HUES48 (cell line): ENCODE measurements around the gene BICRAL.
"Not testable (repeated sequence)": the region's sequence is repeated elsewhere in the genome, so short reads cannot be mapped to it uniquely, and the experiment has no call there.

ENCODE experiments used
- H3K27ac ChIP-seq: one replicate; pipeline ENCODE4 v1.7.0; 2013; ENCODE audit warnings: low read depth, low read length, inconsistent platforms
- H3K27me3 ChIP-seq: 2 replicates; pipeline ENCODE4 v1.6.1; 2013; ENCODE audit warnings: mild to moderate bottlenecking, low read length; ENCODE audit not compliant: control insufficient read depth, insufficient read depth
- H3K36me3 ChIP-seq: 2 replicates; pipeline ENCODE4 v1.6.1; 2013; ENCODE audit warnings: low read length; ENCODE audit not compliant: control insufficient read depth, insufficient read depth
- H3K4me1 ChIP-seq: 2 replicates; pipeline ENCODE4 v1.6.1; 2013; ENCODE audit warnings: mild to moderate bottlenecking, low read length; ENCODE audit not compliant: control insufficient read depth, insufficient read depth
- H3K4me3 ChIP-seq: 2 replicates; pipeline ENCODE4 v1.5.1; 2013; ENCODE audit warnings: mild to moderate bottlenecking, low read depth, low read length
- H3K9ac ChIP-seq: 2 replicates; pipeline ENCODE4 v1.6.1; 2013; ENCODE audit warnings: mild to moderate bottlenecking, low read depth, low read length, moderate library complexity
- H3K9me3 ChIP-seq: 2 replicates; pipeline ENCODE4 v1.6.1; 2013; ENCODE audit warnings: low read length; ENCODE audit not compliant: control insufficient read depth, insufficient read depth

The BICRAL gene

GRCh38 chr6:42851599-42851998 is 69.7 kb downstream of the BICRAL start:
- no peaks in the 10 kb centered on the region for H3K27me3 ChIP-seq
- H3K36me3 ChIP-seq, result peaks cover 28% of the 10 kb centered on the region
- H3K9me3 ChIP-seq, result no peaks in the 10 kb centered on the region
- H3K27ac ChIP-seq, result no peak overlapping the region
- H3K4me1 ChIP-seq, result no peaks in the 10 kb centered on the region
- no peak overlapping the region for H3K4me3 ChIP-seq
- no peak overlapping the region for H3K9ac ChIP-seq

GRCh38 chr6:42860036-42860435 is 78.2 kb downstream of the BICRAL start:
- H3K27me3 ChIP-seq, result no peaks in the 10 kb centered on the region
- peaks cover 71% of the 10 kb centered on the region for H3K36me3 ChIP-seq
- H3K4me1 ChIP-seq, result no peaks in the 10 kb centered on the region
- H3K27ac ChIP-seq, result no peak overlapping the region
- no peaks in the 10 kb centered on the region for H3K9me3 ChIP-seq
- no peak overlapping the region for H3K4me3 ChIP-seq
- H3K9ac ChIP-seq, result no peak overlapping the region

GRCh38 chr6:42860481-42860880 is 78.6 kb downstream of the BICRAL start:
- H3K4me1 ChIP-seq, result no peaks in the 10 kb centered on the region
- H3K4me3 ChIP-seq, result no peak overlapping the region
- H3K36me3 ChIP-seq, result peaks cover 70% of the 10 kb centered on the region
- H3K27me3 ChIP-seq, result no peaks in the 10 kb centered on the region
- no peak overlapping the region for H3K27ac ChIP-seq
- no peak overlapping the region for H3K9ac ChIP-seq
- no peaks in the 10 kb centered on the region for H3K9me3 ChIP-seq

- Histone ChIP-seq H3K4me1 (no peaks in the 10 kb centered on the region), H3K27ac (no peak overlapping the region), H3K36me3 (peaks cover 69% of the 10 kb centered on the region), H3K27me3 (no peaks in the 10 kb centered on the region), H3K9me3 (no peaks in the 10 kb centered on the region), H3K4me3 (no peak overlapping the region), H3K9ac (no peak overlapping the region)
Measured at GRCh38 chr6:42864602-42865001, 82.8 kb downstream of the BICRAL start.

GRCh38 chr6:42870145-42870936 is 88.5 kb downstream of the BICRAL start:
- no peaks in the 10 kb centered on the region for H3K27me3 ChIP-seq
- H3K4me3 ChIP-seq, result no peak overlapping the region
- H3K9ac ChIP-seq, result no peak overlapping the region
- no peak overlapping the region for H3K27ac ChIP-seq
- H3K36me3 ChIP-seq, result peaks cover 29% of the 10 kb centered on the region
- no peaks in the 10 kb centered on the region for H3K9me3 ChIP-seq
- no peaks in the 10 kb centered on the region for H3K4me1 ChIP-seq

DNA sequence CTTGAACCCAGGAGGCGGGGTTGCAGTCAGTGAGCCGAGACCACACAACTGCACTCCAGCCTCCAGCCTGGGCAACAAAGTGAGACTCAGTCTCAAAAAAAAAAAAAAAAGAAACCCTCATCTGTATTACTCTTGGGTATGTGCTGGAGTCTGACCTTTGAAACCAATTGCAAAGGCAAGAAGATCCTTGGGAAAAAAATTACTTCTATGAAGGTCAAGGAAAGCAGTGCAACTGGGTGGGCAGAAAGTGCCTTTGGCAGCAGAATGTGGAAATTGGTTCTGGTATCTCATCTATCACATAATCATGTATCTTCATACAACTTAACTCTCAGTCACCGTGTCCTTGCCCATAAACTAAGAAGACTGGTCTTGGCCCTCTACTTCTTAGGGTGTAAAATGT is 89.9 kb downstream of the BICRAL start:
- no peak overlapping the region for H3K27ac ChIP-seq
- H3K36me3 ChIP-seq, result peaks cover 16% of the 10 kb centered on the region
- H3K4me1 ChIP-seq, result no peaks in the 10 kb centered on the region
- no peak overlapping the region for H3K9ac ChIP-seq
- no peaks in the 10 kb centered on the region for H3K9me3 ChIP-seq
- H3K27me3 ChIP-seq, result no peaks in the 10 kb centered on the region
- H3K4me3 ChIP-seq, result no peak overlapping the region

- no peak overlapping the region for H3K4me3 ChIP-seq
- H3K27me3 ChIP-seq, result no peaks in the 10 kb centered on the region
- H3K4me1 ChIP-seq, result no peaks in the 10 kb centered on the region
- no peaks in the 10 kb centered on the region for H3K9me3 ChIP-seq
- H3K27ac ChIP-seq, result no peak overlapping the region
- H3K9ac ChIP-seq, result no peak overlapping the region
- H3K36me3 ChIP-seq, result 0 out of 2 replicates have a peak, but pooled peaks cover under 1% of the 10 kb centered on the region
Measured at GRCh38 chr6:42873313-42873712, 91.5 kb downstream of the BICRAL start.

GRCh38 chr6:42877695-42878094 is 95.8 kb downstream of the BICRAL start:
- 0 out of 2 replicates have a peak, but pooled peaks cover 3% of the 10 kb centered on the region for H3K4me1 ChIP-seq
- H3K27me3 ChIP-seq, result no peaks in the 10 kb centered on the region
- H3K36me3 ChIP-seq, result peaks cover 16% of the 10 kb centered on the region
- no peaks in the 10 kb centered on the region for H3K9me3 ChIP-seq
- no peak overlapping the region for H3K4me3 ChIP-seq
- H3K27ac ChIP-seq, result no peak overlapping the region
- no peak overlapping the region for H3K9ac ChIP-seq

DNA sequence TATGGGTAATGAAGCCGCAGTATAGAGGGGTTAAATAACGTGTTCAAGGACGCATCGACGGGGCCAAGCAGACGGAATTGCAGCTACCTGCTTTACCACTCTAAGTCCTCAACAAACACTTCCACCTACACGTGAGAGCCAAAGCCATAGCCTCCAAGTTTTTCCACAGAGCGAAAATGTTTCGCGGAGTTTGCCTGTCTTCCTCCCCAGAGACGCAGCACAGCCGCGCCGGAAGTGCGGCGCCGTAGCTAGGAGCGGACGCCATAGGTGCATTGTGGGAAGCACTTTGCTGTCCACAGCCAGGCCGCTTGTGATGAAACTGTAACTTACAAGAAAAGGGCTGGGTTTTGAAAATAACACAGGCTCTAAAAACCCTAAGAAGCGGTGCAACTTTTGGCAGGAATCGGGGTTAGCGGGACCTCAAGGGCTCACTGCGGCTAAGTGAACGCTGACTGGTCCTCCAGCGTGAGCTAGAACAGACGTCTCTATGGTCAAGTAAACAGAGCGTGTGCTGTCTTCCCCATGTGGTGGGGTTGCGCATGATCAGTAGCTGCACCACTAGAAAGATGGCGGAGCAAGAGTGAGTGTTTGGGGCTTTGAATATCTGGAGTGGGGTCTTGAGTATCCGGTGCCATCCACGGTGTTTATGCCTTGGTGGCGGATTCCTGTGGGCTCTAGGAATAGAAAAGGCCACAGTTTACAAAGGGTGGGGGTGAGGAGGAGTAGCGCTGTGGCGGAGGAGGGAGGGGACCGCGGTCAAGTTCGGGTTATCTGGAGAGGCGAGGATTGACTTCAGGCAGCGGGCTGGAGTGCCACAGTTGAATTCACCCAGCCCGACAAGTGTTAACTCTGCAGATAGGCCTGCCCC is 97.8 kb downstream of the BICRAL start, which contains the start of gene RPL7L1:
Gene RPL7L1, plus strand, starts transcription at position 245 of the 868 bp plus-strand sequence. Its CDS starts 295 bp downstream, at position 540.
- peak within 1 kb of the TSS; percentile 96 for H3K27ac ChIP-seq
- peak within 1 kb of the TSS; percentile 94 for H3K9ac ChIP-seq
- H3K27me3 ChIP-seq, result no peaks in the 10 kb centered on the region
- peaks cover 35% of the 10 kb centered on the region for H3K36me3 ChIP-seq
- peak within 1 kb of the TSS; percentile 96 for H3K4me3 ChIP-seq
- 0 out of 2 replicates have a peak, but pooled peaks cover 3% of the 10 kb centered on the region for H3K4me1 ChIP-seq
- no peaks in the 10 kb centered on the region for H3K9me3 ChIP-seq

- H3K4me3 ChIP-seq, result peak overlapping the region; percentile 96
- peaks cover 43% of the 10 kb centered on the region for H3K36me3 ChIP-seq
- not testable (repeated sequence) for H3K27me3 ChIP-seq, H3K4me1 ChIP-seq, H3K9me3 ChIP-seq
- H3K27ac ChIP-seq, result peak overlapping the region; percentile 96
- H3K9ac ChIP-seq, result peak overlapping the region; percentile 94
Measured at GRCh38 chr6:42880240-42880817, 98.5 kb downstream of the BICRAL start.
